MM.1S (cell line): ENCODE results near the gene EXOC4.

Experiments used
- DNase-seq: peaks from one replicate; pipeline ENCODE4 v3.0.0-alpha.2; 2015
- H2AFZ ChIP-seq: fragments of 300-600 bp; sonication (generic); 2 replicates; pipeline ENCODE4 v1.6.0; 2016; ENCODE audit warnings: antibody characterized with exemption, low read length
- H3F3A ChIP-seq: fragments of 300-600 bp; sonication (generic); 2 replicates; pipeline ENCODE4 v1.6.1; 2016; ENCODE audit warnings: mild to moderate bottlenecking, antibody characterized with exemption, low read length, moderate library complexity, mixed read lengths; ENCODE audit not compliant: insufficient read depth
- H3K27ac ChIP-seq: fragments of 300-600 bp; sonication (generic); 2 replicates; pipeline ENCODE4 v1.5.1; 2016; ENCODE audit warnings: mild to moderate bottlenecking, low read length
- H3K27me3 ChIP-seq: fragments of 300-600 bp; sonication (generic); replicated peaks from 2 replicates; pipeline ENCODE4 v1.6.0; 2016; ENCODE audit warnings: low read length; ENCODE audit not compliant: insufficient read depth
- H3K36me3 ChIP-seq: fragments of 300-600 bp; sonication (generic); replicated peaks from 2 replicates; pipeline ENCODE4 v1.6.1; 2016; ENCODE audit warnings: mild to moderate bottlenecking, low read length, mixed read lengths; ENCODE audit not compliant: insufficient read depth
- H3K4me1 ChIP-seq: fragments of 300-600 bp; sonication (generic); 2 replicates; pipeline ENCODE4 v1.6.1; 2016; ENCODE audit warnings: low read length, mixed read lengths
- H3K4me2 ChIP-seq: fragments of 300-600 bp; sonication (generic); 2 replicates; pipeline ENCODE4 v1.6.0; 2016; ENCODE audit warnings: low read depth, low read length
- H3K4me3 ChIP-seq: fragments of 300-600 bp; sonication (generic); 2 replicates; pipeline ENCODE4 v1.5.1; 2016; ENCODE audit warnings: low read length, mixed read lengths
- H3K79me2 ChIP-seq: fragments of 300-600 bp; sonication (generic); 2 replicates; pipeline ENCODE4 v1.6.1; 2016; ENCODE audit warnings: mixed run types, low read length, mixed read lengths
- H3K9ac ChIP-seq: fragments of 300-600 bp; sonication (generic); 2 replicates; pipeline ENCODE4 v1.6.1; 2016; ENCODE audit warnings: low read length, mixed read lengths
- H3K9me2 ChIP-seq: fragments of 300-600 bp; sonication (generic); replicated peaks from 2 replicates; pipeline ENCODE4 v1.6.1; 2016; ENCODE audit warnings: mild to moderate bottlenecking, low read length, mixed read lengths; ENCODE audit not compliant: insufficient read depth
- H3K9me3 ChIP-seq: fragments of 300-600 bp; sonication (generic); replicated peaks from 2 replicates; pipeline ENCODE4 v1.6.1; 2016; ENCODE audit warnings: mild to moderate bottlenecking, low read length, mixed read lengths; ENCODE audit not compliant: insufficient read depth
- H4K20me1 ChIP-seq: fragments of 300-600 bp; sonication (generic); 2 replicates; pipeline ENCODE4 v1.6.1; 2016; ENCODE audit warnings: mild to moderate bottlenecking, low read length, moderate library complexity, mixed read lengths; ENCODE audit not compliant: insufficient read depth
- EZH2 ChIP-seq: fragments of 300-600 bp; sonication (generic); optimal IDR thresholded peaks from 2 replicates; pipeline ENCODE3; 2017; ENCODE audit warnings: low read depth, mild to moderate bottlenecking, antibody characterized with exemption, low read length, mixed read lengths
- EZH2phosphoT487 ChIP-seq: fragments of 300-600 bp; sonication (generic); IDR thresholded peaks from 2 replicates; pipeline ENCODE4 v1.6.1; 2018; ENCODE audit warnings: antibody characterized with exemption, low read length
- TF ChIP-seq, protein P1 (sequence below): fragments of 300-600 bp; sonication (generic); IDR thresholded peaks from 2 replicates; pipeline ENCODE4 v1.5.1; 2016; ENCODE audit warnings: antibody characterized with exemption, low read length, mixed read lengths

EXOC4 gene

DNA sequence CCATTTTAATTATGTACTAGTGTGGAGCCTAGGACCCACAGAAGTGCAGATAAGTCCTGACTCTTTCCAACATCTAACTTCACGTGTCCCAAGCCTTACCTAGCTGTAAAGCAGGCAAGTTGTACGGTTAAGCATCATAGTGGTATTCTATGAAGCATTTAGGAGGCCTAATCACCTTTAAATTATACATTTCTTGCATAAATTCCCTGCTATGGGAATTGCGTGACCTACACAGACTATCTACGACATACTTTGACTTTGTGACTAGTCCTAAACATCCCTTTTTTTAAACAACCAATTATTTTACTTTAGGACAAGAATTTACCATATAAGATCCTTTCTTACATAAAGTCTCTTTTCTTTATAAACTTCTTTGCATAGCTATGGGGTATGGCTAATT lies 836.6 kb downstream of the EXOC4 start:
- H3K4me1 ChIP-seq = peaks cover 20% of the 10 kb centered on the region
- H3K9ac ChIP-seq = no peak overlapping the region
- no peak overlapping the region for H3K4me3 ChIP-seq
- TF ChIP-seq EZH2 = no peak
- no peak for TF ChIP-seq EZH2phosphoT487
- TF ChIP-seq, protein P1, sequence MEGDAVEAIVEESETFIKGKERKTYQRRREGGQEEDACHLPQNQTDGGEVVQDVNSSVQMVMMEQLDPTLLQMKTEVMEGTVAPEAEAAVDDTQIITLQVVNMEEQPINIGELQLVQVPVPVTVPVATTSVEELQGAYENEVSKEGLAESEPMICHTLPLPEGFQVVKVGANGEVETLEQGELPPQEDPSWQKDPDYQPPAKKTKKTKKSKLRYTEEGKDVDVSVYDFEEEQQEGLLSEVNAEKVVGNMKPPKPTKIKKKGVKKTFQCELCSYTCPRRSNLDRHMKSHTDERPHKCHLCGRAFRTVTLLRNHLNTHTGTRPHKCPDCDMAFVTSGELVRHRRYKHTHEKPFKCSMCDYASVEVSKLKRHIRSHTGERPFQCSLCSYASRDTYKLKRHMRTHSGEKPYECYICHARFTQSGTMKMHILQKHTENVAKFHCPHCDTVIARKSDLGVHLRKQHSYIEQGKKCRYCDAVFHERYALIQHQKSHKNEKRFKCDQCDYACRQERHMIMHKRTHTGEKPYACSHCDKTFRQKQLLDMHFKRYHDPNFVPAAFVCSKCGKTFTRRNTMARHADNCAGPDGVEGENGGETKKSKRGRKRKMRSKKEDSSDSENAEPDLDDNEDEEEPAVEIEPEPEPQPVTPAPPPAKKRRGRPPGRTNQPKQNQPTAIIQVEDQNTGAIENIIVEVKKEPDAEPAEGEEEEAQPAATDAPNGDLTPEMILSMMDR = no peak
- no peaks in the 10 kb centered on the region for H3F3A ChIP-seq
- no peaks in the 10 kb centered on the region for H3K9me2 ChIP-seq
- DNase-seq = no peak
- no peak overlapping the region for H3K27ac ChIP-seq
- H4K20me1 ChIP-seq = no peaks in the 10 kb centered on the region
- no peaks in the 10 kb centered on the region for H3K27me3 ChIP-seq
- no peak overlapping the region for H2AFZ ChIP-seq
- H3K9me3 ChIP-seq = no peaks in the 10 kb centered on the region
- H3K36me3 ChIP-seq = no peaks in the 10 kb centered on the region
- no peak overlapping the region for H3K4me2 ChIP-seq
- H3K79me2 ChIP-seq = no peaks in the 10 kb centered on the region

DNA sequence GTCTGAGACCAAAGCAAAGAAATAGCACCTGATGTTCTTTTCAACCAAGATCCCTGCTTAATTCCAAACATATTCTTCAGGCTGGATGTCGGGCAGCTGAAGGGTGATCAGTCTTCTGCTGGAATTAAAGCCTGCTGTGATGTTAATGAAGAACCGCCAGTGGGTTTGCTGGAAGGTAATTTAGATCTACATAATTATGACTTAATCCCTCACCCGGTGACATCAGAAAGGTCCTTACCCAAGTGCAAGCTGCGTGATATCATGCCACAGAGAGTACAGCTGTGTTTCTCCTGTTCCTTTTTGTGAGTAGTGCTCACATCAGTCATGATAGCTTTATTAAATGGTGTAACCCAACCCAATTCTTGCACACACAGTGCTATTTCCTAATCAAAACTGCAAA lies 845.2 kb downstream of the EXOC4 start:
- no peak for DNase-seq
- TF ChIP-seq EZH2 (no peak), EZH2phosphoT487 (no peak)
- TF ChIP-seq, protein P1 = no peak
- H3K9me2 ChIP-seq = no peaks in the 10 kb centered on the region

DNA sequence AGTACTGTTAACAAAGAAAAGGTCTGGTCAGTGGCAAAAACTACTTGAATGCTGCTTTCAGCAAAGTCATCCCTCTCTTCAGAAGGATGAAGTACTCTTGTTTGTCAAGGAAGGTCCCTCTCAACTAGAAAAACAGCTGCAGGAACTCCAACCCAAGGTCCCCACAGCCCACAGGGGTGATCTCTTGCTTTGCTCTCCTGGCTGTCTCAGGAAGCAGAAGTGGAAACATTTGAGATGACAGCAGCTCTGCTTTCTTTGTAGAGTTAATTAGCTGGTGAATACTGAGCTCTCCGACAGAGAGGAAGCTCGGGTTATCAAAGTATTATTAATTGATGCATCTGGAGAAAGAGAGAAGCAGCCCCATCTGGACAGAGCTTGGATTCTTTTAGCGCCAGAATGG lies 848.8 kb downstream of the EXOC4 start:
- no peak for DNase-seq
- no peaks in the 10 kb centered on the region for H3K4me1 ChIP-seq
- no peaks in the 10 kb centered on the region for H3K9me2 ChIP-seq
- no peaks in the 10 kb centered on the region for H3K79me2 ChIP-seq
- no peak overlapping the region for H3K27ac ChIP-seq
- TF ChIP-seq EZH2phosphoT487 = no peak
- TF ChIP-seq, protein P1 = no peak
- TF ChIP-seq EZH2 = no peak
- no peak overlapping the region for H3K4me2 ChIP-seq
- H3K27me3 ChIP-seq = no peaks in the 10 kb centered on the region
- no peaks in the 10 kb centered on the region for H3K9me3 ChIP-seq
- H4K20me1 ChIP-seq = no peaks in the 10 kb centered on the region
- no peak overlapping the region for H3K9ac ChIP-seq
- no peak overlapping the region for H3K4me3 ChIP-seq
- H2AFZ ChIP-seq = no peak overlapping the region
- no peaks in the 10 kb centered on the region for H3K36me3 ChIP-seq
- H3F3A ChIP-seq = no peaks in the 10 kb centered on the region

More for the DNA sequence above, 845.2 kb downstream of the EXOC4 start:
- Histone ChIP-seq H3K79me2 (no peaks in the 10 kb centered on the region), H3K27ac (no peak overlapping the region), H3K27me3 (no peaks in the 10 kb centered on the region), H3K4me2 (no peak overlapping the region), H4K20me1 (no peaks in the 10 kb centered on the region), H3K9ac (no peak overlapping the region), H2AFZ (no peak overlapping the region), H3K4me3 (no peak overlapping the region), H3K9me3 (no peaks in the 10 kb centered on the region), H3K36me3 (no peaks in the 10 kb centered on the region), H3F3A (no peaks in the 10 kb centered on the region), H3K4me1 (no peaks in the 10 kb centered on the region)
